HepG2 (cell line): ENCODE results near the gene C20orf204. TPM values are rescaled to one million over a fixed set of nuclear protein-coding genes. Genes with fewer than 3 reads are reported as not detected.
A peak's percentile ranks its signal among the peaks of the same experiment; 100 is the strongest.

Source experiments
- ARID2 ChIP-seq: sonication (generic); formaldehyde crosslinking; IDR thresholded peaks from 2 replicates; pipeline ENCODE4 v1.8.1; 2022; ENCODE audit warnings: mild to moderate bottlenecking, missing genetic modification reagents, borderline replicate concordance
- ETV5 ChIP-seq: IDR thresholded peaks from 2 replicates; pipeline ENCODE4 v1.6.1; 2018; ENCODE audit warnings: missing biosample characterization, missing genetic modification reagents, inconsistent platforms, borderline replicate concordance
- FOSL1 ChIP-seq: sonication (generic); formaldehyde crosslinking; IDR thresholded peaks from 2 replicates; pipeline ENCODE4 v1.9.0; 2021; ENCODE audit warnings: missing genetic modification reagents, borderline replicate concordance
- HOXA5 ChIP-seq: sonication (generic); formaldehyde crosslinking; IDR thresholded peaks from 2 replicates; pipeline ENCODE4 v1.4.0; 2020; ENCODE audit warnings: missing genetic modification reagents
- KDM3A ChIP-seq: IDR thresholded peaks from 2 replicates; pipeline ENCODE4 v1.6.1; 2018; ENCODE audit warnings: low read depth, missing compliant biosample characterization
- NFE2 ChIP-seq: sonication (generic); formaldehyde crosslinking; IDR thresholded peaks from 2 replicates; pipeline ENCODE4 v1.4.0; 2020; ENCODE audit warnings: missing genetic modification reagents
- SMC3 ChIP-seq: IDR thresholded peaks from 2 replicates; pipeline ENCODE4 v1.6.1; 2011; ENCODE audit warnings: low read length, improper control_type of control experiment
- STAG1 ChIP-seq: sonication (generic); formaldehyde crosslinking; IDR thresholded peaks from 2 replicates; pipeline ENCODE4 v1.4.0; 2020; ENCODE audit warnings: missing genetic modification reagents
- ZFX ChIP-seq: sonication (generic); formaldehyde crosslinking; IDR thresholded peaks from 2 replicates; pipeline ENCODE4 v1.4.0; 2020; ENCODE audit warnings: mild to moderate bottlenecking, low read depth, missing genetic modification reagents, moderate library complexity
- ZKSCAN1 ChIP-seq: fragments of 150-350 bp; IDR thresholded peaks from 2 replicates; pipeline ENCODE4 v1.6.1; 2014; ENCODE audit warnings: low read length
- ZMYM4 ChIP-seq: sonication (generic); formaldehyde crosslinking; IDR thresholded peaks from 2 replicates; pipeline ENCODE4 v1.8.1; 2023; ENCODE audit warnings: mild to moderate bottlenecking, missing genetic modification reagents
- ZNF777 ChIP-seq: sonication (generic); formaldehyde crosslinking; IDR thresholded peaks from 2 replicates; pipeline ENCODE4 v1.4.0; 2020; ENCODE audit warnings: missing genetic modification reagents
- polyA plus RNA-seq, 8 experiments: library from polyadenylated mRNA; depleted of rRNA in 3 of 8; stranded (reverse) in 7 of 8; unstranded in 1 of 8; fragments of >200 nt; fragmentation: Illumina TruSeq in 4 of 8; extraction: Trizol in 4 of 8; gene quantifications; 2 replicates each; pipeline versions ENCODE4 v1.2.1 to v1.2.3, GENCODE V29; 2011 to 2016; ENCODE audit warnings: low read depth in 4 of 8, missing spikeins in 1 of 8, mixed read lengths in 1 of 8; ENCODE audit not compliant: insufficient read depth in 1 of 8
- total RNA-seq, 5 experiments: library from RNA; depleted of rRNA; stranded (reverse); fragments of >200 nt; fragmentation: Illumina TruSeq; extraction: Trizol; gene quantifications; 2 replicates each; pipeline ENCODE4 v1.2.3, GENCODE V29; 2016; ENCODE audit warnings: low read depth in 1 of 5
- TF ChIP-seq, protein P1 (sequence below): sonication (generic); formaldehyde crosslinking; conservative IDR thresholded peaks from 2 replicates; pipeline ENCODE4 v1.4.0; 2020; ENCODE audit warnings: missing genetic modification reagents
- TF ChIP-seq, protein P2 (sequence below): IDR thresholded peaks from 2 replicates; pipeline ENCODE4 v1.4.0; 2020; ENCODE audit warnings: mild to moderate bottlenecking, missing genetic modification reagents
- TF ChIP-seq, protein P3 (sequence below): sonication (generic); formaldehyde crosslinking; IDR thresholded peaks from 2 replicates; pipeline ENCODE4 v1.4.0; 2020; ENCODE audit warnings: missing genetic modification reagents, low read depth, mild to moderate bottlenecking, borderline replicate concordance
- TF ChIP-seq, protein P4 (sequence below): IDR thresholded peaks from 2 replicates; pipeline ENCODE4 v1.6.1; 2016; ENCODE audit warnings: low read depth, missing genetic modification reagents, missing compliant biosample characterization

C20orf204 gene
- total and polyA plus RNA-seq, 2 of the 13 experiments (the other 11 are each of a cell fraction or from before 2014, with no cell fraction given): 22.1 to 80.0 TPM

DNA sequence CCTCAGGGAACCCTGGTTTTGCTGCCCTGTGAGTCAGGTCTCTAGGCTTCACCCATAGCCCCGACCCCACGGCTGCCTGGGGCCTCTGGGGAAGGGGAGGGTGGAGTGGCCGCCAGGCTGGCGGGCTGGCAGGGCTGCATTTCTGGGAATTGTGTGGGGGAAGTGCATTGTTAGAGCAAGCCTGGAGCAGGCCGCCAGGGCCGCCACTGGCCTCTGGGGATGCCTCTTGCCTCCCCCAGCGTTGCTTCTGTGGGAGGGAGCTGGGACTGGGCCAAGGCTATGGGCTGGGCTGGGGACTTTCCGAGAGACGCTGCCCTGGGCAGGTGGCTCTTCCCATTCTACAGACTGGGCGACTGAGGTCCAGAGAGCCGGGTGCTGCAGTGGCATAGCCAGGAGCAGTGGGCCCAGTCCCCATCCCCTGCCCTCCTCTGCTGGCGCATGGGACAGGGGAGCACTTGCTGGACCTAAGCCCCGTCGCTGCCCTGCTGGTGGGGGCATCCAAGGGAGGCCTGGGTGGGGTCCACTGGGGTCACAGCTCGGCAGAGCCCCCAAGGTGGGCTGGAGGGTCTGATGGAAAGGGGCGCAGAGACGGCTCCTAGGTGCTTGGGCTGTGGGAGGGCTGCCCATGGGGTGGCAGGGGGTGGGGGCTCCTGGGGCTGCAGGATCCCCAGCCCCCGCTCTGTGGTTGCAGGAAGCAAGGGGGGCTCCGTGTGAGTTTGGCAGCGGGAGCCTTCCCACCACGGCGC lies 20.1 kb downstream of the C20orf204 start (continued):
- TF ChIP-seq, protein P1, sequence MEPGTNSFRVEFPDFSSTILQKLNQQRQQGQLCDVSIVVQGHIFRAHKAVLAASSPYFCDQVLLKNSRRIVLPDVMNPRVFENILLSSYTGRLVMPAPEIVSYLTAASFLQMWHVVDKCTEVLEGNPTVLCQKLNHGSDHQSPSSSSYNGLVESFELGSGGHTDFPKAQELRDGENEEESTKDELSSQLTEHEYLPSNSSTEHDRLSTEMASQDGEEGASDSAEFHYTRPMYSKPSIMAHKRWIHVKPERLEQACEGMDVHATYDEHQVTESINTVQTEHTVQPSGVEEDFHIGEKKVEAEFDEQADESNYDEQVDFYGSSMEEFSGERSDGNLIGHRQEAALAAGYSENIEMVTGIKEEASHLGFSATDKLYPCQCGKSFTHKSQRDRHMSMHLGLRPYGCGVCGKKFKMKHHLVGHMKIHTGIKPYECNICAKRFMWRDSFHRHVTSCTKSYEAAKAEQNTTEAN (CRISPR knock-in tag): peak; percentile 72; the same call in 1 of the 2 replicates
- TF ChIP-seq, protein P2, sequence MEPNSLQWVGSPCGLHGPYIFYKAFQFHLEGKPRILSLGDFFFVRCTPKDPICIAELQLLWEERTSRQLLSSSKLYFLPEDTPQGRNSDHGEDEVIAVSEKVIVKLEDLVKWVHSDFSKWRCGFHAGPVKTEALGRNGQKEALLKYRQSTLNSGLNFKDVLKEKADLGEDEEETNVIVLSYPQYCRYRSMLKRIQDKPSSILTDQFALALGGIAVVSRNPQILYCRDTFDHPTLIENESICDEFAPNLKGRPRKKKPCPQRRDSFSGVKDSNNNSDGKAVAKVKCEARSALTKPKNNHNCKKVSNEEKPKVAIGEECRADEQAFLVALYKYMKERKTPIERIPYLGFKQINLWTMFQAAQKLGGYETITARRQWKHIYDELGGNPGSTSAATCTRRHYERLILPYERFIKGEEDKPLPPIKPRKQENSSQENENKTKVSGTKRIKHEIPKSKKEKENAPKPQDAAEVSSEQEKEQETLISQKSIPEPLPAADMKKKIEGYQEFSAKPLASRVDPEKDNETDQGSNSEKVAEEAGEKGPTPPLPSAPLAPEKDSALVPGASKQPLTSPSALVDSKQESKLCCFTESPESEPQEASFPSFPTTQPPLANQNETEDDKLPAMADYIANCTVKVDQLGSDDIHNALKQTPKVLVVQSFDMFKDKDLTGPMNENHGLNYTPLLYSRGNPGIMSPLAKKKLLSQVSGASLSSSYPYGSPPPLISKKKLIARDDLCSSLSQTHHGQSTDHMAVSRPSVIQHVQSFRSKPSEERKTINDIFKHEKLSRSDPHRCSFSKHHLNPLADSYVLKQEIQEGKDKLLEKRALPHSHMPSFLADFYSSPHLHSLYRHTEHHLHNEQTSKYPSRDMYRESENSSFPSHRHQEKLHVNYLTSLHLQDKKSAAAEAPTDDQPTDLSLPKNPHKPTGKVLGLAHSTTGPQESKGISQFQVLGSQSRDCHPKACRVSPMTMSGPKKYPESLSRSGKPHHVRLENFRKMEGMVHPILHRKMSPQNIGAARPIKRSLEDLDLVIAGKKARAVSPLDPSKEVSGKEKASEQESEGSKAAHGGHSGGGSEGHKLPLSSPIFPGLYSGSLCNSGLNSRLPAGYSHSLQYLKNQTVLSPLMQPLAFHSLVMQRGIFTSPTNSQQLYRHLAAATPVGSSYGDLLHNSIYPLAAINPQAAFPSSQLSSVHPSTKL (CRISPR knock-in tag): peak; percentile 71; the same call in 1 of the 2 replicates
- TF ChIP-seq ZMYM4 (CRISPR knock-in tag) (peak; percentile 27; the same call in 1 of the 2 replicates), ZKSCAN1 (peak; percentile 13; the same call in 1 of the 2 replicates), STAG1 (no peak), ARID2 (CRISPR knock-in tag) (peak; percentile 23; the same call in 1 of the 2 replicates), KDM3A (CRISPR knock-in tag) (peak; percentile 32), ETV5 (CRISPR knock-in tag) (peak; percentile 22; the same call in 1 of the 2 replicates), FOSL1 (no peak), NFE2 (0 out of 2 replicates have a peak, but pooled peaks have one; percentile 24), HOXA5 (no peak), ZNF777 (no peak), SMC3 (no peak), ZFX (CRISPR knock-in tag) (peak; percentile 88)
- TF ChIP-seq, protein P3, sequence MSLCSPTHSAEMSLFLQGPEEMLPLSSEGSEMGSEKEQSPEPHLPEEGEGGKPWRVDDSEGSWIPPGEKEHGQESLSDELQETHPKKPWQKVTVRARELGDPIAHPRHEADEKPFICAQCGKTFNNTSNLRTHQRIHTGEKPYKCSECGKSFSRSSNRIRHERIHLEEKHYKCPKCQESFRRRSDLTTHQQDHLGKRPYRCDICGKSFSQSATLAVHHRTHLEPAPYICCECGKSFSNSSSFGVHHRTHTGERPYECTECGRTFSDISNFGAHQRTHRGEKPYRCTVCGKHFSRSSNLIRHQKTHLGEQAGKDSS (CRISPR knock-in tag): 0 out of 2 replicates have a peak, but pooled peaks have one; percentile 15
- TF ChIP-seq, protein P4, sequence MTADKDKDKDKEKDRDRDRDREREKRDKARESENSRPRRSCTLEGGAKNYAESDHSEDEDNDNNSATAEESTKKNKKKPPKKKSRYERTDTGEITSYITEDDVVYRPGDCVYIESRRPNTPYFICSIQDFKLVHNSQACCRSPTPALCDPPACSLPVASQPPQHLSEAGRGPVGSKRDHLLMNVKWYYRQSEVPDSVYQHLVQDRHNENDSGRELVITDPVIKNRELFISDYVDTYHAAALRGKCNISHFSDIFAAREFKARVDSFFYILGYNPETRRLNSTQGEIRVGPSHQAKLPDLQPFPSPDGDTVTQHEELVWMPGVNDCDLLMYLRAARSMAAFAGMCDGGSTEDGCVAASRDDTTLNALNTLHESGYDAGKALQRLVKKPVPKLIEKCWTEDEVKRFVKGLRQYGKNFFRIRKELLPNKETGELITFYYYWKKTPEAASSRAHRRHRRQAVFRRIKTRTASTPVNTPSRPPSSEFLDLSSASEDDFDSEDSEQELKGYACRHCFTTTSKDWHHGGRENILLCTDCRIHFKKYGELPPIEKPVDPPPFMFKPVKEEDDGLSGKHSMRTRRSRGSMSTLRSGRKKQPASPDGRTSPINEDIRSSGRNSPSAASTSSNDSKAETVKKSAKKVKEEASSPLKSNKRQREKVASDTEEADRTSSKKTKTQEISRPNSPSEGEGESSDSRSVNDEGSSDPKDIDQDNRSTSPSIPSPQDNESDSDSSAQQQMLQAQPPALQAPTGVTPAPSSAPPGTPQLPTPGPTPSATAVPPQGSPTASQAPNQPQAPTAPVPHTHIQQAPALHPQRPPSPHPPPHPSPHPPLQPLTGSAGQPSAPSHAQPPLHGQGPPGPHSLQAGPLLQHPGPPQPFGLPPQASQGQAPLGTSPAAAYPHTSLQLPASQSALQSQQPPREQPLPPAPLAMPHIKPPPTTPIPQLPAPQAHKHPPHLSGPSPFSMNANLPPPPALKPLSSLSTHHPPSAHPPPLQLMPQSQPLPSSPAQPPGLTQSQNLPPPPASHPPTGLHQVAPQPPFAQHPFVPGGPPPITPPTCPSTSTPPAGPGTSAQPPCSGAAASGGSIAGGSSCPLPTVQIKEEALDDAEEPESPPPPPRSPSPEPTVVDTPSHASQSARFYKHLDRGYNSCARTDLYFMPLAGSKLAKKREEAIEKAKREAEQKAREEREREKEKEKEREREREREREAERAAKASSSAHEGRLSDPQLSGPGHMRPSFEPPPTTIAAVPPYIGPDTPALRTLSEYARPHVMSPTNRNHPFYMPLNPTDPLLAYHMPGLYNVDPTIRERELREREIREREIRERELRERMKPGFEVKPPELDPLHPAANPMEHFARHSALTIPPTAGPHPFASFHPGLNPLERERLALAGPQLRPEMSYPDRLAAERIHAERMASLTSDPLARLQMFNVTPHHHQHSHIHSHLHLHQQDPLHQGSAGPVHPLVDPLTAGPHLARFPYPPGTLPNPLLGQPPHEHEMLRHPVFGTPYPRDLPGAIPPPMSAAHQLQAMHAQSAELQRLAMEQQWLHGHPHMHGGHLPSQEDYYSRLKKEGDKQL (CRISPR knock-in tag): peak; percentile 54; the same call in 1 of the 2 replicates
